NCI-H446 (cell line): ENCODE data around the gene ZNF536.

ENCODE experiments used
- DNase-seq, 2 experiments: peaks; one replicate each; lab custom pipeline; 2025; lab: John Stamatoyannopoulos, UW

The ZNF536 gene

GRCh38 chr19:30371960-30372824 lies at the start of gene ZNF536:
TSS of gene ZNF536 (plus strand) at chr19:30372384. CDS start at chr19:30443563, 71,179 bp downstream.
- no peak for DNase-seq

GRCh38 chr19:30322641-30323320 lies 49.4 kb upstream of the ZNF536 start:
- DNase-seq, result no peak

DNA sequence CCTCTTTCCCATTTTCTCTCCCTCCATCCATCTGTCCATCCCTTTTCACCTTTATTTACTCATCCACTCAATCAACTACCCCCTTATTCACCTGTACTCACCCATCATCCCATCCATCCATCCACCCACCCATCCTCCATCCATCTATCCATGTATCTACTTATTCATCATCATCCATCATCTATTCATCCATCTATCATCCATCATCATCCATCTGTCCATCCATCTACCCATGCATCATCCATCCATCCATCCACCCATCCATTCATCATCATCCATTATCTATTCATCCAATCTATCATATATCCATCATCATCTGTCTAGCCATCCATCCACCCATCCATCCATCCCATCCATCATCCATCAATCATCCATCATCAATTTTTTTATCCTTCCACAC lies 48.3 kb upstream of the ZNF536 start:
- no peak for DNase-seq

DNA sequence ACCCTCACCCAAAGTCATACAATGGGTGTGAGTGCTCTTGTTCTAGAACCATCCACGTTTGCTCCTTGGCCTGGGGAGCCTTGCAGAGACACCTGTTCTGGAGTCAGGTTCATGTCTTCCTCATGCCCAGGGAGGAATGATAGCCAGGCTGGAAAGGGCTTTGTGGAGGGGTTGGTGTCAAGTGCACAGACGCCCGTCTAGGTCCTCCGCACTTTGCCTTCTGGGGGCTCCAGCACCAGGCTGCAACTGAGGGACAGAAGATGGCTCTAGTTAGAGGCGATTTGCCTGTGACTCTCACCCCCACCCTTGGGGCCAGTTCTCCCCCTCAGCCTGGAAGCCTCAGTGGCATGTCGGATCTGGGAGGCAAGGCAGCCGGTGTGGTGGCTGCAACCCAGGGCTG lies 47.2 kb upstream of the ZNF536 start:
- no peak for DNase-seq

DNA sequence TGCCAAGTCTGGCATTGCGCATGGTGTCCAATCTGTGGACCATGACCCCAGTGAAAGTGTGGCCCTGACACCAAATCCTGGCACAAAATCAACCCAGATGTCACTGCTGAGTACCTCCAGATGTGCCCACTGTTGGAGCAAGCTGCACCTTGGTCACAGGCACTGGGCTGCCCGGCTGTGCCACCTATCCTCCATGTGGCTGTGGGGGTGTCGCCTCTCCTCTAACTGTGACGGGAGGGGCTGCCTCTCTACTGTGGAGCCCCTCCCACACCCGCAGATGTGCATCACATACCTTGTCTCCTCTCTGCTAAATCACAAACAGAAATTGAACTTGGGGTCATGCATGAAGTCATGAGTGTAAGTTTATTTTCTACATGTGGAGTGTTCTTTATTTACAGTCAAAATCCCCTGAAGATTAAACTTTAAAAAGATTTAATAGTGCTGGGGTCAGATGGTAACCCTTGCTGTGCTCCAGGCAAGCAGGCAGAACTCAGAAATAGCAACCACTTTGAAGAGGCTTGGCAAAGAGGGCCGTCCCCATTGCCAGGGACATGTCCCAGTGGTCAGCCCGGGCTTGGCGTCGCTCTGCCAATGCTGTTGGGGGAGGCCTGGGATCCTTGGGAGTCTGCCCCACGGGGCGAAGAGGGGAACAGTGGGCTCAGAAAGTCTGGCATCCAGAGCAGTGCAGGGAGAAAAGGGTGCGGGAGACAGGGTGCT lies 46.4 kb upstream of the ZNF536 start:
- no peak for DNase-seq

- DNase-seq, result no peak
Measured at GRCh38 chr19:30326393-30326710, 45.8 kb upstream of the ZNF536 start.

DNA sequence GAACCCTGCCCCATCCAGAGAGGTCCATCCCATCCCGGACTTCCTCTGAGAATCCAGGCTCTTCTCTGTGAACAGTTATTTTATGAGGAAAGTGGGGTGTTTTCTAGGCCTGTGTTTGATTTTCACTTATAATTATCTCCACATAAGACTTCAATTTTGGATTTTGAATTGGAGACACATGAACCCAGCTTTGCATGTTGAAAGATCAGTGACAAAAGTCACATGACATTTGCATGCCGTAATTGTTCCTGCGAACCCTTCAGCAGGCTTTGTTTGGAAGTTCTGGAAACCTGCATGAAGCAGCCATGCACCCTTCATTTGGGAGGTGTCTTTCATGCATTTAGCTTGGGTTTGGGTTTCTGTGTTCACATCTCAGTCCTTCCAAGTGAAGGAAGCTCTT lies 44.9 kb upstream of the ZNF536 start:
- DNase-seq, result no peak

DNA sequence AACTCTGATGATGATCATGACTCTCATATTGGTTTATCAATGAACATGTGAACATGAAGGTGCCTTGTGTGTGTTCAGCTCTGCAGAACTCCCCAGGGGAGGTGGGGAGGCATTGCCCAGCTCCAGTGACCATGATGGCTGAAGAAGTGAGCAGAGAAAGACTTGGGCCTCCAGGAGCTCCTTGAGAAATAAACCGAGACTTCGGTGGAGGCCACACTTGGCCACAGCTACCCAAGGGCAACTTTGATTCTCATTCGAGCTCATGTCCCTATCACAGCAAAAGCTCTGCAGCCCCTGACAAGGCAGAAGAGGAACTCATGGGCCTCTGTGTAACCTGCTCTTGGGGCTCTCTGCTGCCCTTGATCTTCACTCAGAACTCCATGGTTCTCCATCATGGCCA lies 44.1 kb upstream of the ZNF536 start:
- no peak for DNase-seq

GRCh38 chr19:30330266-30330665 lies 41.9 kb upstream of the ZNF536 start:
- DNase-seq, result no peak

DNA sequence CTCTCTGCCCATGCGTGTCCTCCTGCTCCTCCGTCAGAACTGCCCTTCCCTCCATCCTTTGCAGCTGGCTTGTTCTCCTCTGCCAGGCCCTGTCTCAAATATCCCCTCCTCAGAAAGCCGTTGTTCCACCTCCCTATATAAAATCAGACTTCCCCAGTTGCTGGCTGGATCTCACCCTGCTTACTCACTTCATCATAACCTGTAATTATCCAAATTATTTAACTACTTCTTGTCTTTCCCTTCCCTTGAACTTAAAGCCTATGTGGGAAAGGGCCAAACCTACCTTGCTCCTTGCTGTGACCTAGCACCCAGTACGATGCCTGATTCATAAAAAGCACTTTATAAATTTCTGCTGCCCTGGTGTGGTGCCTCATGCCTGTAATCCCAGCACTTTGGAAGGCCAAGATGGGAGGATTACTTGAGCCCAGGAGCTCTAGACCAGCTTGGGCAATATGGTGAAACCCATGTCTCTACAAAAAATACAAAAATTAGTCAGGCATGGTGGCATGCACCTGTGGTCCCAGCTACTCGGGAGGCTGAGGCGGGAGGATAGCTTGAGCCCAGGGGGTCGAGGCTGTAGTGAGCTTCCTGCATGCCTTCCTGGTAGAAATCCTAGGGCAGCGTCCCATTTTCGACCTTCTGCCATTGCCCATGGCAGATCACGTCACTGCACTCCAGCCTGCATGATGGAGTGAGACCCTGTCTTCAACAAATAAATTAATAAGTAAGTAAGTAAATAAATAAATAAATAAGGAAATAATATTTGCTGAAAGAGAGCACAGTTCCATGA lies 39.5 kb upstream of the ZNF536 start:
- no peak for DNase-seq

- DNase-seq, result no peak
Measured at GRCh38 chr19:30333291-30334065, 38.7 kb upstream of the ZNF536 start.

GRCh38 chr19:30334841-30335240 lies 37.3 kb upstream of the ZNF536 start:
- DNase-seq, result no peak

- DNase-seq, result no peak
Measured at GRCh38 chr19:30335306-30335886, 36.8 kb upstream of the ZNF536 start.

- DNase-seq, result no peak
Measured at GRCh38 chr19:30336290-30336689, 35.9 kb upstream of the ZNF536 start.

DNA sequence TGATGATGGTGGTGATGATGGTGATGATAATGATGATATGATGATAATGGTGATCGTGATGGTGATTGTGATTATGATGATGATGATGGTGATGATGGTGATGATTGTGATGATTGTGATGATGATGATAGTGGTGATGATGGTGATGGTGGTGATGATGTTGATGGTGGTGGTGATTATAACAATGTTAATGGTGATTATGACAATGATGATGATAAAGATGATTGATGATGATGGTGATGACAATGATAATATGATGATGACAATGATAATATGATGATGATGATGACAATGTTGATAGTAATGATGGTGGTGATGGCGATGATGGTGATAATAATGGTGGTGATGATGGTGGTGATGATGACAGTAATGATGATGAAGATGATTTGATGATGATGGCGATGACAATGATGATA lies 34.1 kb upstream of the ZNF536 start:
- no peak for DNase-seq

- no peak for DNase-seq
Measured at GRCh38 chr19:30338878-30339623, 33.1 kb upstream of the ZNF536 start.

DNA sequence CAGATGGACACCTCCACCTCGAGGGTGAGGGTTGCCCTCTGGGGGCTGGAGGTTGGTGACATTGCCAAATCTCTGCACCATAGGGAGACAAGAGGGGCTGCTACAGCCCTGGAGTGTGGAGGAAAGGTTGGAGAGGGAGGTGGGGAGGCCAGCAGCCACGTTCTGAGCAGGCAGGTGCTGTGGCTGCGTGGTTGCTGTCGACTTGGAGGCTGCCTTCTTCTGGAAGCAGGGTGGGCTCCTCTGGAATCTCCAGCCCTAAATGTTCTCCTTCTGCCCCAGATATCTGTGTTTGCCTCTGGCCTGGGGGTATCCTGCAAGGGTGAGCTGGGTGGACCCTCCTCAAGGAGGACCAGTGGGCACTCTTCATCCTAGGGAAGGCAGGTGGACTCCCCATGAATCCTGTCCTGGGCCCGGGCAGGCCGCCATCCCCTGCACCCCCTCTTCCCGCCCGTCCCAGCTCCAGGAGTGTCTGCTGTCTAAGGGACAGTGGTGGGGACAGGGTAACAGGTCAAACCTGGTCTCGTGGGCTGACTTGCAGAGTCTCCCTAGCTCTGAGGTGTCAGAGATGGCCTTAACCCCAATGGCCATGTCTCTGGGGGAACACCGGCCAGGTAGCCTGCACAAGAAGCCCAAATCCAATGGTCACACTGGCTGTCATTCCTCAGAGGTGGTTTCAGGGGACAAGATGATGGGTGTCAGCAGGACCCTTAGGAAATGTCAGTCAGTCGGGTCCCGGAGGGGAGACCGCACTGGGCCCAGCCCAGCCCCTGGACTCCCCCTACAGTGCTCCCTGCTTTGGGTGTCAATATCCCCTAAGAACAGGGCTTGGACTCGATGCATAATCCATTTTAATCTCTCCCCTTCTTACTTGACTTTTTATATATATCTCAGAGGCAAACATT lies 32.3 kb upstream of the ZNF536 start:
- no peak for DNase-seq

DNA sequence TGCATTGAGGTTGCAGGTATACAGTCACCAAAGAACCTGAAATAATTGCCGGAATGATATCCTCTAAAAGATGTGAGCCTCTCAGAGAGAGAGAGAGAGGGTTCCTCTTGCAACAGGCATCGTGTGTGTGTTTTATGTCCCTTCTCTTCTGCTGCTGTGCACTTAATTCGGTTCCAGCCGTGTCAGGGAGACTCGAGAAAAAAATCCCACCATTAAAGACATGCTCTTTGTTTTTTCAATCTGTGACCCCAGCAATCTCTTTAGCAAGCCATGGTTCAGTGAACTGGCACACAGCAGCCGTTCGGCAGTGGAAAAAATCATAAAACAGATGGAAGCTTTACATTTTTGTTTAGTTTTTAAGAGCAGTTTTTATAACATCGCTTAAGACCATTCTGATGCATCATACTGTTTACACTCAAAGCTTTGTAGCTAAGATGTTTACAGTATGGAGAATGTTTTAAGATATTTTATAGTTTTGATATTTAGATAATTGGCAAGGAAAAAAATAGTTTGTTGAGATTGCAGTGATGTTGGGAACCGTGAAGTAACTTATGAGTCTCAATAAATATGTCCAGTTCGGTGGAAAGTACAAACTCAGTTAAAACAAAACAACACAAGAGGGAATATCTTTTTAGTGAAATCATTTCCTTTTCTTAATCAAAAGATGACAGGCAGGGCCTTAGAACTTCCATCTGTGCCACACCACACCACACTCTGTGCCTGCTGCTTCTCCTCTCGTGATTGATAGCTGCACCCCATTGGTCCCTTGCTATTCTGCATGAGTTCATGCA lies 31.2 kb upstream of the ZNF536 start:
- DNase-seq, result peak in 1 of 2 experiments; percentile 15
